Activated CD4-positive, alpha-beta T cell treated with anti-CD3 and anti-CD28 coated beads for 36 hours (primary cell): ENCODE measurements around the gene SERTAD3. TPM values are rescaled to one million over a fixed set of nuclear protein-coding genes. Genes with fewer than 3 reads are reported as not detected.
"Not testable (repeated sequence)": the region's sequence is repeated elsewhere in the genome, so short reads cannot be mapped to it uniquely, and the experiment has no call there.

ENCODE experiments used
- ATAC-seq: fragments of 200-7000 bp; cut with Tn5 transposase; one replicate; pipeline ENCODE4 v1.10.0; 2021; ENCODE audit warnings: mild to moderate bottlenecking, moderate library complexity
- CTCF ChIA-PET: fragments of 350-600 bp; sonication (Branson Sonifier 250); formaldehyde crosslinking; loops from one replicate; lab custom pipeline; 2021; ENCODE audit warnings: antibody characterized with exemption; lab: Charles Lee
- POLR2A ChIA-PET: fragments of 350-600 bp; sonication (Branson Sonifier 250); formaldehyde crosslinking; loops from one replicate; lab custom pipeline; 2021; ENCODE audit warnings: antibody characterized with exemption, inconsistent platforms; lab: Charles Lee
- DNase-seq: peaks from one replicate; pipeline ENCODE4 v3.0.0-alpha.2; 2020
- H3K27ac Mint-ChIP-seq: one replicate; pipeline ENCODE4 v1.8.0; 2021; ENCODE audit warnings: mixed read lengths
- H3K27me3 Mint-ChIP-seq: one replicate; pipeline ENCODE4 v1.8.0; 2021; ENCODE audit warnings: mixed read lengths
- H3K36me3 Mint-ChIP-seq: one replicate; pipeline ENCODE4 v1.8.0; 2021; ENCODE audit warnings: low read depth, mixed read lengths
- H3K4me1 Mint-ChIP-seq: one replicate; pipeline ENCODE4 v1.8.0; 2021; ENCODE audit warnings: mixed read lengths
- H3K4me3 Mint-ChIP-seq: one replicate; pipeline ENCODE4 v1.8.0; 2021; ENCODE audit warnings: mild to moderate bottlenecking, moderate library complexity, mixed read lengths
- H3K9me3 Mint-ChIP-seq: one replicate; pipeline ENCODE4 v1.8.0; 2021; ENCODE audit warnings: low read depth, mixed read lengths
- intact Hi-C, 2 experiments: fragments of 100-400 bp; cut with DNase I in 1 of 2; cut with micrococcal nuclease in 1 of 2; formaldehyde crosslinking; loops; one replicate each; pipeline versions ENCODE4 v1.14.2 to v1.15.1; 2022 to 2024; cut with DNase I, micrococcal nuclease
- total RNA-seq, 2 experiments: library from RNA; stranded (reverse); gene quantifications; one replicate each; pipeline ENCODE4 v1.2.3, GENCODE V29; 2021

Gene SERTAD3
- total RNA-seq, 2 experiments from 2014 or later = 8.4 to 12.0 TPM

DNA sequence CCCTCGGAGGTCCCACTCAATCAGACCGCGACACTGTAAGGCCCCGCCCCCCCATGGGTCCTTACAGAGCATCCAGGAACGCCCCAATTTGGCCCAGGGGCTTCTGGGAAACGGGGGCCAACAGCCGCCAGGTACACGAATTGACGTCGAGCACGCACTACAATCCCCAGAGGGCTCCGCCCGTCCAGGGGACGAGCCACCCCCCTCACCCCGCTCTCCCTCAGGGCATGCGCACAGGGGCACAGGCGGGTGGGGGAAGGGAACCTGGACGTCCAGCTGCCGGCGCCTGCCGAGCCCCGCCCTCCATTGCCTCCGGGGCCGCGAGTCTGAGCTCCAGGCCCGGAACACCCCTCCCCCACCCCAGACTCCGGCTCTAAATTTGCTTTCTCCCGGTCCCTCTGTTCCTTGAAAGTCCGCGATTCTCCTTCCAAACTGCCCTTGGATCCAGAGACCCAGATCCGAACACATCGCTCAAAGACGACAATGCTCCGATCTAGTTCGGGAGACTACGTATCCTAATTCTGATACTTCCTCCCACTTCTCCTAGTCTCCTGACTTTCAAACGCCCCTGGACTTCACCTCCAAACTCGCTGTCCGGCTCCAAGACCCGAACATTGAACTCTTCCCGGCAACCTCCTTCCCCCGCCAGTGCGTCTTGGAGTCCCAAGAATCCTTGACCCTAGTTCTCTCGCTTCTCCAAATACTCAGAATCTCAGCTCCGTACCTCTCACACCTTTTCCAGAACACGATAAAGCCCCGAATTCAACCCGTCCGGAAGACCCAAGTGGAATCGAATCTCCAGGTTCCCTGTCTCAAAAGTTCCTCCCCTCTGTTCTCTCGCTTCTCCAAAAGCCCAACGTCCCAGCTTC lies 770 bp downstream of the SERTAD3 start:
- peaks cover 16% of the 10 kb centered on the region for H3K4me1 Mint-ChIP-seq
- ChIA-PET CTCF (interaction anchor here (0.6 to 3.2 kb wide), 10 partner anchors 10 to 564 kb away, joined by 3 to 21 read pairs (median 4); partner anchors contain the start of genes BLVRB and SERTAD1), POLR2A (interaction anchor here (0.7 to 2.2 kb wide), 8 partner anchors 9 to 253 kb away, joined by 3 to 9 read pairs (median 4); partner anchors contain the start of genes BLVRB and SERTAD1)
- H3K36me3 Mint-ChIP-seq = peaks cover 10% of the 10 kb centered on the region
- peak overlapping the region; percentile 96 for H3K4me3 Mint-ChIP-seq
- ATAC-seq = peak; percentile 89
- H3K27me3 Mint-ChIP-seq = no peaks in the 10 kb centered on the region
- no peaks in the 10 kb centered on the region for H3K9me3 Mint-ChIP-seq
- DNase-seq = peak; percentile 100
- H3K27ac Mint-ChIP-seq = peak overlapping the region; percentile 96
- intact Hi-C loops = loop anchor here (1.0 to 10.0 kb wide), 14 partner anchors 10 to 1053 kb away; partner anchors contain the start of genes AKT2 (in 1 of the 2), BCKDHA (in 1 of the 2), COQ8B (in 1 of the 2) and DYRK1B (in 1 of the 2)

DNA sequence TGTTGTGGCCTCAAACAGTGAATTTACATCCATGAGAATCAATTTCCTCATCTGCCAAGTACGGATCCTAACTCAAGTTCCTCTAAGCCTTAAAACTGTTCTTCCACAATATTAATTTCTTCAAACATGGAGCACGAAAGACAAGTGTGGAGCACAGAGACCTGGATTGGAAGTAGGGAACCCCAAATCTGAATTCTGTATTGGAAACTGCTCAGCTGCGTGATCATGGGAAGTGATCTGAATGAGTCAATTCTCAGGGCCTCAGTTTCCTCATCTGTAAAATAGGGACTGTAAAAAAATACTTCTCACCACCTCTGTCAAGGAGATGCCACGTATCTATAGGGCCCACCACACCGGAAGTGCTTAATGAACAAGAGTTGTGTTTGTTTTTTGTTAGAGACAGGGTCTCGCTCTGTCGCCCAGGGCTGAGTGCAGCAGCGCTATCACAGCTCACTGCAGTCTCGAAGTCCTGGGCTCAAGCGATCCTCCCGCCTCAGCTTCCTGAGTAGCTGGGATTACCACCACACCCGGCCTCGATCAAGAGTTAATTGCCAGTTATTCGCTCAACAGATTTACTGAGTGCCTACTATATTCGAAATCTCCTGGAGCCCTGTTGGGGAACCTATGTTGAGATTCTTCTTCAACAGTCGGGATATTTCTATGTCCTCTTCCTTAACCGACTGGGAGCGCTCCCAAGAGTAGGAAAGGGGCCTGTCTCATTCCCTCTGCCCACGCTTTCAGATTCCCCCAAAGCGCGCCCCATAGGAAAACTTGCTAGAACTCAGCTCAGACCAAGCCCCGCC lies 1.6 kb downstream of the SERTAD3 start:
- peak overlapping the region; percentile 94 for H3K27ac Mint-ChIP-seq
- ATAC-seq = no peak
- H3K27me3 Mint-ChIP-seq = no peaks in the 10 kb centered on the region
- H3K4me3 Mint-ChIP-seq = peak overlapping the region; percentile 96
- H3K9me3 Mint-ChIP-seq = no peaks in the 10 kb centered on the region
- ChIA-PET CTCF (interaction anchor here (0.9 to 3.2 kb wide), 8 partner anchors 9 to 39 kb away, joined by 3 to 21 read pairs (median 6); partner anchors contain the start of genes BLVRB and SERTAD1), POLR2A (interaction anchor here (0.6 to 2.2 kb wide), 8 partner anchors 8 to 252 kb away, joined by 3 to 9 read pairs (median 4); partner anchors contain the start of genes BLVRB and SERTAD1)
- H3K4me1 Mint-ChIP-seq = peaks cover 16% of the 10 kb centered on the region
- peak; percentile 38 for DNase-seq
- intact Hi-C loops = loop anchor here (1.0 to 10.0 kb wide), 14 partner anchors 9 to 1052 kb away; partner anchors contain the start of genes AKT2 (in 1 of the 2), BCKDHA (in 1 of the 2), COQ8B (in 1 of the 2) and DYRK1B (in 1 of the 2)
- H3K36me3 Mint-ChIP-seq = peaks cover 10% of the 10 kb centered on the region

DNA sequence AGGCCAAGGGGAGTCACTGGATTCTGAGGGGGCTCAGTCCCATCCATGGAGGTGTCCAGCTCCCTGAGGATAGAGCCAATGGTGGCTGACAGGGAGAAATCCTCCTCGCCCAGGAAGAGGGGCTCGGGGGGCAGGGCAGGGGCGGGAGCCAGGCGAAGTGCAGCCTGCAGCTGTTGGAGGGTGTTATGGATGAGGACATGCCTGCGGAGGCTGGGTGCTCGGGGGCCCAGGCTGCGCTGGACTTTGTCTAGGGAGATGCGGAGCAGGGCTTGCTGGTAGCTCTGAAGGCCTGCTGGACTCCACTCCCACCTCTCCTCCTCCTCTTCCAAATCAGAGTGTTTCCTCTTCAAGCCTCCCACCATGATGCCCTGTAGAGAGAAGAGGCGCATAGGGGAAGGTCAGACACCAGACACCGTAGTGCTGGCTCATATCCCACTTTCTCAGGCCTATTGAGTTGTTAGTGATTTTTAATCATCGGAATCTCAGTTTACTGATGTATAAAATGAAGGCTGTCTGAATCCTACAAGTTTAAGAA lies 2.3 kb downstream of the SERTAD3 start:
- CTCF ChIA-PET = interaction anchor here (0.6 to 3.2 kb wide), 4 partner anchors 9 to 23 kb away, joined by 3 to 21 read pairs (median 6); partner anchors contain the start of genes BLVRB and SERTAD1
- Mint-ChIP-seq H3K36me3 (peaks cover 10% of the 10 kb centered on the region), H3K4me1 (peaks cover 16% of the 10 kb centered on the region), H3K27ac (peak overlapping the region; percentile 94), H3K4me3 (peak overlapping the region; percentile 96), H3K27me3 (no peaks in the 10 kb centered on the region), H3K9me3 (no peaks in the 10 kb centered on the region)
- DNase-seq = no peak
- ATAC-seq = no peak
- intact Hi-C loops = loop anchor here in 1 of 2 experiments (2.0 to 10.0 kb wide), 6 partner anchors 276 to 1051 kb away; partner anchors contain the start of genes BCKDHA, COQ8B, DYRK1B and EXOSC5
- POLR2A ChIA-PET = interaction anchor here (0.6 kb wide), 1 partner anchor 156 kb away, joined by 3 read pairs; no protein-coding TSS in a partner anchor

DNA sequence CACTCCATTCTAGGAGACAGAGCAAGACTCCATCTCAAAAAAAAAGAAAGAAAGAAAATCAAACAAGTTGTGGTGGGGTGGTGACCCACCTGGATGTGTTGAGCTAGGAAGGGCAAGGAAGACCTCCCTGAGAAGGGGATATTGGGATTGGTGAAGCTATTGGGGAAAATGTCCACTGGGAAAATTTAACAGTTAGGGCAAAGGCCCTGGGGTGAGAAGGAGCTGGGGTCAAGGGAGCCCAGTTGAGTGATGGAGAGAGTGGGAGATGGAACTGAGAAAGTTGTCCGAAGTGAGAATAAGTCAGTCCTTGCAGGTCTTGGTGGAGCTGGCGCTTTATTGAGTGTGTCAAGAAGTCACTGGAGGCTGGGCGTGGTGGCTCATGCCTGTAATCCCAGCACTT lies 5.9 kb downstream of the SERTAD3 start:
- CTCF ChIA-PET = interaction anchor here (2.6 kb wide), 1 partner anchor 12 kb away, joined by 13 read pairs; the partner anchor contains the start of gene SERTAD1
- no peaks in the 10 kb centered on the region for H3K27me3 Mint-ChIP-seq
- peaks cover 21% of the 10 kb centered on the region for H3K4me1 Mint-ChIP-seq
- ATAC-seq (no peak), DNase-seq (no peak)
- H3K36me3 Mint-ChIP-seq = peaks cover 8% of the 10 kb centered on the region
- intact Hi-C loops = no loop called here
- H3K27ac Mint-ChIP-seq = no peak overlapping the region
- H3K4me3 Mint-ChIP-seq = no peak overlapping the region
- POLR2A ChIA-PET = interaction anchor here (0.6 to 1.4 kb wide), 3 partner anchors 12 to 26 kb away, joined by 3 to 4 read pairs (median 3); no protein-coding TSS in a partner anchor
- no peaks in the 10 kb centered on the region for H3K9me3 Mint-ChIP-seq

- no peaks in the 10 kb centered on the region for H3K9me3 Mint-ChIP-seq
- H3K27me3 Mint-ChIP-seq = no peaks in the 10 kb centered on the region
- ChIA-PET CTCF (interaction anchor here (0.7 to 4.1 kb wide), 5 partner anchors 8 to 953 kb away, joined by 3 to 20 read pairs (median 3); partner anchors contain the start of genes BLVRB and TIMM50), POLR2A (interaction anchor here (0.6 to 2.2 kb wide), 4 partner anchors 8 to 28 kb away, joined by 3 to 8 read pairs (median 4); partner anchors contain the start of genes SERTAD1 and SERTAD3)
- peaks cover 15% of the 10 kb centered on the region for H3K4me1 Mint-ChIP-seq
- peak overlapping the region; percentile 96 for H3K27ac Mint-ChIP-seq
- H3K36me3 Mint-ChIP-seq = no peaks in the 10 kb centered on the region
- DNase-seq = peak; percentile 74
- peak; percentile 86 for ATAC-seq
- intact Hi-C loops = loop anchor here in 1 of 2 experiments (1.0 kb wide), 1 partner anchor 10 kb away; no protein-coding TSS in a partner anchor
- H3K4me3 Mint-ChIP-seq = peak overlapping the region; percentile 75
These were observed 10.5 kb downstream of the SERTAD3 start for GRCh38 chr19:40433391-40434216.

DNA sequence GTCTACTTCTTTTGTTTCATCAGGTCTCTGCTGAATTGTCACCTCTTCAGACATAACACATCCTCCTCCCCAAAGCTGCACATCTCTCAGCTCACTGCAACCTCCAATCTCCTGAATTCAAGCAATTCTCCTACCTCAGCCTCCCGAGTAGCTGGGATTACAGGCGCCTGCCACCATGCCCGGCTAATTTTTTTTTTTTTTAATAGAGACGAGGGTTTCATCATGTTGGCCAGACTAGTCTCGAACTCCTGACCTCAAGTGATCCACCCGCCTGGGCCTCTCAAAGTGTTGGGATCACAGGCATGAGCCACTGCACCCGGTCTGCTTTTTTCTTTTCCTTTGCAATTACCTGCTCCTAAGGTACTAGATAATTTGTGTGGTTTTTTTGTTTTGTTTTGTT lies 11.4 kb downstream of the SERTAD3 start:
- peak overlapping the region; percentile 75 for H3K4me3 Mint-ChIP-seq
- H3K9me3 Mint-ChIP-seq, H3K27me3 Mint-ChIP-seq, ATAC-seq, H3K27ac Mint-ChIP-seq, DNase-seq, H3K36me3 Mint-ChIP-seq: not testable (repeated sequence)
- intact Hi-C loops = loop anchor here in 1 of 2 experiments (1.0 kb wide), 1 partner anchor 11 kb away; no protein-coding TSS in a partner anchor
- POLR2A ChIA-PET = interaction anchor here (0.6 to 2.2 kb wide), 2 partner anchors 10 to 27 kb away, joined by 5 to 8 read pairs; partner anchors contain the start of gene SERTAD3
- CTCF ChIA-PET = interaction anchor here (1.0 to 4.1 kb wide), 5 partner anchors 9 to 99 kb away, joined by 3 to 20 read pairs (median 4); partner anchors contain the start of gene BLVRB
- peaks cover 15% of the 10 kb centered on the region for H3K4me1 Mint-ChIP-seq

- Mint-ChIP-seq H3K9me3 (no peaks in the 10 kb centered on the region), H3K36me3 (no peaks in the 10 kb centered on the region), H3K4me3 (no peak overlapping the region), H3K27me3 (no peaks in the 10 kb centered on the region), H3K4me1 (peaks cover 15% of the 10 kb centered on the region), H3K27ac (no peak overlapping the region)
- ChIA-PET POLR2A (no interaction called here), CTCF (interaction anchor here (1.1 to 1.5 kb wide), 2 partner anchors 9 to 11 kb away, joined by 3 to 4 read pairs; no protein-coding TSS in a partner anchor)
- ATAC-seq (no peak), DNase-seq (no peak)
- intact Hi-C loops = no loop called here
These were observed 12.4 kb downstream of the SERTAD3 start for GRCh38 chr19:40431698-40432097.

- H3K4me3 Mint-ChIP-seq, DNase-seq, H3K27me3 Mint-ChIP-seq, ATAC-seq, H3K9me3 Mint-ChIP-seq, H3K27ac Mint-ChIP-seq, intact Hi-C loops, POLR2A ChIA-PET, H3K36me3 Mint-ChIP-seq: not testable (repeated sequence)
- H3K4me1 Mint-ChIP-seq = peaks cover 21% of the 10 kb centered on the region
- CTCF ChIA-PET = interaction anchor here (0.6 to 1.1 kb wide), 2 partner anchors 60 to 130 kb away, joined by 4 read pairs; no protein-coding TSS in a partner anchor
These were observed 13.9 kb downstream of the SERTAD3 start for GRCh38 chr19:40430242-40430641.

- POLR2A ChIA-PET = interaction anchor here (0.7 to 1.0 kb wide), 2 partner anchors 15 to 36 kb away, joined by 3 to 6 read pairs; no protein-coding TSS in a partner anchor
- CTCF ChIA-PET = interaction anchor here (0.6 to 0.7 kb wide), 2 partner anchors 1376 to 1717 kb away, joined by 3 read pairs; no protein-coding TSS in a partner anchor
- H3K4me3 Mint-ChIP-seq, H3K9me3 Mint-ChIP-seq, H3K27me3 Mint-ChIP-seq, H3K27ac Mint-ChIP-seq, ATAC-seq, H3K36me3 Mint-ChIP-seq, DNase-seq: not testable (repeated sequence)
- peaks cover 14% of the 10 kb centered on the region for H3K4me1 Mint-ChIP-seq
- intact Hi-C loops = loop anchor here (5.0 kb wide), 3 partner anchors 289 to 834 kb away; partner anchors contain the start of genes COQ8B (in 1 of the 2), EGLN2 (in 1 of the 2), HNRNPUL1 (in 1 of the 2) and ITPKC (in 1 of the 2)
These were observed 15.9 kb downstream of the SERTAD3 start for GRCh38 chr19:40428197-40428596.
